OCI-LY7 (cell line): ENCODE results near the gene GRM6. TPM values are rescaled to one million over a fixed set of nuclear protein-coding genes. Genes with fewer than 3 reads are reported as not detected.

Experiments
- Bru-seq: library from RNA; stranded (reverse); fragments of 400-500 nt; gene quantifications from one replicate; lab custom pipeline; 2021; lab: Mats Ljungman, UMichigan
- BruChase-seq, 2 experiments: library from RNA; stranded (reverse); fragments of 400-500 nt; gene quantifications; one replicate each; lab custom pipeline; 2021; lab: Mats Ljungman, UMichigan
- BruUV-seq: library from RNA; stranded (reverse); fragments of 400-500 nt; replicated peaks from 2 replicates; lab custom pipeline; 2021; lab: Mats Ljungman, UMichigan
- CTCF ChIA-PET: fragments of 300-600 bp; sonication (Branson Sonifier 250); formaldehyde crosslinking; loops from one replicate; lab custom pipeline; 2022; ENCODE audit warnings: antibody characterized with exemption; ENCODE audit not compliant: unreplicated experiment; lab: Charles Lee
- POLR2A ChIA-PET: fragments of 300-600 bp; sonication (Branson Sonifier 250); formaldehyde crosslinking; loops from one replicate; lab custom pipeline; 2022; ENCODE audit warnings: antibody characterized with exemption; lab: Charles Lee
- DNase-seq: peaks from one replicate; pipeline ENCODE4 v3.0.0-alpha.2; 2015; ENCODE audit warnings: low spot score
- H2AFZ ChIP-seq: fragments of 200-600 bp; sonication (generic), shearing (Covaris generic); 2 replicates; pipeline ENCODE4 v1.6.1; 2014; ENCODE audit warnings: mild to moderate bottlenecking, antibody characterized with exemption, low read length, moderate library complexity
- H3K27ac ChIP-seq: fragments of 200-600 bp; sonication (generic); 2 replicates; pipeline ENCODE4 v1.5.1; 2014; ENCODE audit warnings: mixed run types, low read depth, mild to moderate bottlenecking, moderate library complexity, low read length, inconsistent platforms; ENCODE audit not compliant: poor library complexity, severe bottlenecking
- H3K36me3 ChIP-seq: fragments of 200-600 bp; sonication (generic); 2 replicates; pipeline ENCODE4 v1.6.1; 2014; ENCODE audit warnings: mild to moderate bottlenecking, antibody characterized with exemption, low read length, moderate library complexity, mixed read lengths; ENCODE audit not compliant: insufficient read depth
- H3K4me1 ChIP-seq: fragments of 200-600 bp; sonication (generic); 2 replicates; pipeline ENCODE4 v1.5.1; 2014; ENCODE audit warnings: mild to moderate bottlenecking, low read length; ENCODE audit not compliant: insufficient read depth, poor library complexity, severe bottlenecking
- H3K4me2 ChIP-seq: fragments of 200-600 bp; sonication (generic); 2 replicates; pipeline ENCODE4 v1.6.1; 2014; ENCODE audit warnings: mild to moderate bottlenecking, low read length
- H3K4me3 ChIP-seq: fragments of 200-600 bp; sonication (generic); 2 replicates; pipeline ENCODE4 v1.5.1; 2014; ENCODE audit warnings: mild to moderate bottlenecking, low read depth, low read length; ENCODE audit not compliant: poor library complexity, severe bottlenecking
- H3K79me2 ChIP-seq: fragments of 200-600 bp; sonication (generic); 2 replicates; pipeline ENCODE4 v1.6.1; 2016; ENCODE audit warnings: low read depth, mild to moderate bottlenecking, low read length, moderate library complexity, mixed read lengths; ENCODE audit not compliant: insufficient read depth
- H3K9me2 ChIP-seq: fragments of 200-600 bp; sonication (generic); 2 replicates; pipeline ENCODE4 v1.6.1; 2016; ENCODE audit warnings: mild to moderate bottlenecking, low read length, mixed read lengths; ENCODE audit not compliant: insufficient read depth
- H3K9me3 ChIP-seq: fragments of 200-600 bp; sonication (generic); 2 replicates; pipeline ENCODE4 v1.6.1; 2014; ENCODE audit warnings: mild to moderate bottlenecking, mixed run types, low read length, mixed read lengths
- H4K20me1 ChIP-seq: fragments of 200-600 bp; sonication (generic); 2 replicates; pipeline ENCODE4 v1.6.1; 2014; ENCODE audit warnings: mild to moderate bottlenecking, antibody characterized with exemption, low read length, moderate library complexity, mixed read lengths; ENCODE audit not compliant: insufficient read depth
- EZH2phosphoT487 ChIP-seq: fragments of 200-600 bp; sonication (generic); IDR thresholded peaks from 2 replicates; pipeline ENCODE4 v1.6.1; 2018; ENCODE audit warnings: low read depth, borderline replicate concordance, mild to moderate bottlenecking, mixed run types, antibody characterized with exemption, low read length, moderate library complexity, mixed read lengths
- intact Hi-C: fragments of 100-400 bp; cut with micrococcal nuclease; formaldehyde crosslinking; loops from one replicate; pipeline ENCODE4 v1.10.0; 2022; ENCODE audit not compliant: unreplicated experiment
- long read RNA-seq: library from polyadenylated mRNA; stranded (forward); transcript quantifications from one replicate; pipeline ENCODE4 v2.0.0, GENCODE V29; 2022
- total RNA-seq, 2 experiments: library from RNA; depleted of rRNA in 1 of 2; stranded (reverse); fragments of >200 nt in 1 of 2; shearing (Covaris generic) in 1 of 2; gene quantifications; 2 replicates each; pipeline ENCODE4 v1.2.3, GENCODE V29; 2014 to 2022
- TF ChIP-seq, protein P1 (sequence below): fragments of 200-600 bp; sonication (generic); conservative IDR thresholded peaks from 2 replicates; pipeline ENCODE4 v1.5.1; 2014; ENCODE audit warnings: mild to moderate bottlenecking, antibody characterized with exemption, low read length, moderate library complexity, mixed read lengths

Gene GRM6
- total RNA-seq (2014; rRNA removed; shearing (Covaris generic)) = not detected in 2 replicates
- not detected in 2 replicates for total RNA-seq (2022)
- not detected for Bru-seq, nascent RNA
- not detected for BruChase-seq, experiment 1, labeled RNA remaining after a 6-hour chase
- not detected for BruChase-seq, experiment 2, labeled RNA remaining after a 2-hour chase
- long read RNA-seq = 0 reads

DNA sequence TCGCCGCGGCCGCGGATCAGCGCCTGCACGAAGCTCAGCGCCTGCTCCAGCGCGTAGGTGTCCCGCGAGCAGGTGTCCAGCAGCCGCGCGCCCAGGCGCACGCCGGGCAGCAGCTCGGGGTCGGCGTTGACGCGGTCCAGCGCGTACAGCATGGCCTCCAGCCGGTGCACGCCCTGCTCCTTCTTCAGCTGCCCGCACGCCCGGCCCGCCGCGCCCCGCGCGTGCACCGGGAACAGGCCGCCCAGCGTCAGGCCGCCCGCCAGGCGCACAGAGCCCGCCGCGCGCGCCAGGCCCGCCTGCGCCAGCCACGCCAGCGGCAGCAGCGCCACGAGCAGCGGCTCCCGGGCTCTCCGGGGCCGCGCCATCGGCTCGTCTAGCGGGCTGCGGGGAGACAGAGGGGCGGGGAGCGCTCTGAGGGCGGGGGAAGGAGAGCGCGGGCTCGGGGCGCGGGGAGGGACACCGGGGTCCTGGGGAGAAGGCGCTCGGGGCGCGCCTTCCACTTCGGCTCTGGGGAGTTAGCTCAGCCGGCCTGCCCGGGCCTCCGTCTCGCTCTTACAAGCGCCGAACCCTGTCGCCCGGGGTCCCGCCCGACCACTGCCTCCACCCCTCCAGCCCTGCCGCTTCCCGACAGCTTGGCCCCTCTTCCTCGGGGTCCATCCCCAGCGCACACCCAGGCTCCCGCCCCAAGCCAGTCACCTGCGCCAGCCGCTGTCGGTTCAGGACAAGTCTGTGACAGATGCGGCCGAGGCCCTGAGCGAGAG is at the start of gene GRM6:
Gene GRM6 (minus strand): TSS at position 741 of the 761 bp plus-strand sequence. CDS start 376 bp downstream, at position 365.
- Histone ChIP-seq H3K9me2 (no peaks in the 10 kb centered on the region), H3K36me3 (no peaks in the 10 kb centered on the region), H3K4me3 (no peak within 1 kb of the TSS), H2AFZ (no peak within 1 kb of the TSS), H3K9me3 (no peaks in the 10 kb centered on the region), H3K4me2 (no peak within 1 kb of the TSS), H3K27ac (no peak within 1 kb of the TSS), H3K4me1 (no peaks in the 10 kb centered on the region), H3K79me2 (no peaks in the 10 kb centered on the region), H4K20me1 (no peaks in the 10 kb centered on the region)
- no TSS peak for BruUV-seq
- DNase-seq = no peak
- intact Hi-C loops = no loop called here
- CTCF ChIA-PET = no interaction called here
- POLR2A ChIA-PET = no interaction called here
- TF ChIP-seq, protein P1, sequence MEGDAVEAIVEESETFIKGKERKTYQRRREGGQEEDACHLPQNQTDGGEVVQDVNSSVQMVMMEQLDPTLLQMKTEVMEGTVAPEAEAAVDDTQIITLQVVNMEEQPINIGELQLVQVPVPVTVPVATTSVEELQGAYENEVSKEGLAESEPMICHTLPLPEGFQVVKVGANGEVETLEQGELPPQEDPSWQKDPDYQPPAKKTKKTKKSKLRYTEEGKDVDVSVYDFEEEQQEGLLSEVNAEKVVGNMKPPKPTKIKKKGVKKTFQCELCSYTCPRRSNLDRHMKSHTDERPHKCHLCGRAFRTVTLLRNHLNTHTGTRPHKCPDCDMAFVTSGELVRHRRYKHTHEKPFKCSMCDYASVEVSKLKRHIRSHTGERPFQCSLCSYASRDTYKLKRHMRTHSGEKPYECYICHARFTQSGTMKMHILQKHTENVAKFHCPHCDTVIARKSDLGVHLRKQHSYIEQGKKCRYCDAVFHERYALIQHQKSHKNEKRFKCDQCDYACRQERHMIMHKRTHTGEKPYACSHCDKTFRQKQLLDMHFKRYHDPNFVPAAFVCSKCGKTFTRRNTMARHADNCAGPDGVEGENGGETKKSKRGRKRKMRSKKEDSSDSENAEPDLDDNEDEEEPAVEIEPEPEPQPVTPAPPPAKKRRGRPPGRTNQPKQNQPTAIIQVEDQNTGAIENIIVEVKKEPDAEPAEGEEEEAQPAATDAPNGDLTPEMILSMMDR = no peak
- no peak for TF ChIP-seq EZH2phosphoT487

DNA sequence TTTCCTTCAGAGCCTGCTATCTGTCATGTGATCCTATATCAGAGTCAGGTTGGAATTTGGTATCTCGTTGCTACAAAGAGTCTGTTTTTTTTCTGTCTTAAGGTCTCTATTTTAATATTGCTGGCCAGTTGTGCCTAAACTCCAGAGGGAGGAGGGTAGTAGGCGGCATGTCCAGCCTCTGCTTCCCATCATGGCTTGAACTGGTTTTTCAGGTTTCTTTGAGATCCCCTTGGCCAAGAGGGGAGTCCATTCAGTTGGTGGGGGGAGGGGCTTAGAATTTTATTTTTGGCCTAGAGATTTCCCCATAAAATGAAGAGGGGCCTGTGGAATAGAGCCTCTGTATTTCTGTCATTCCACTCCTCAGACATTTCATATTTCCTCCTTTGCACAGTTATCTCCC is 49.6 kb upstream of the GRM6 start:
- H3K9me3 ChIP-seq = no peaks in the 10 kb centered on the region
- no peak overlapping the region for H3K4me3 ChIP-seq
- no peaks in the 10 kb centered on the region for H3K9me2 ChIP-seq
- no peaks in the 10 kb centered on the region for H3K79me2 ChIP-seq
- BruUV-seq = no TSS peak
- no peak for DNase-seq
- H3K4me1 ChIP-seq = no peaks in the 10 kb centered on the region
- no peak overlapping the region for H3K27ac ChIP-seq
- ChIA-PET CTCF (no interaction called here), POLR2A (no interaction called here)
- intact Hi-C loops = no loop called here
- no peak overlapping the region for H3K4me2 ChIP-seq
- no peaks in the 10 kb centered on the region for H4K20me1 ChIP-seq
- no peak overlapping the region for H2AFZ ChIP-seq
- TF ChIP-seq, protein P1 = no peak
- TF ChIP-seq EZH2phosphoT487 = no peak
- no peaks in the 10 kb centered on the region for H3K36me3 ChIP-seq
